Measurements from ENCODE around the gene ZNF226.
A peak's percentile ranks its signal among the peaks of the same experiment; 100 is the strongest.
"Not testable (repeated sequence)": the region's sequence is repeated elsewhere in the genome, so short reads cannot be mapped to it uniquely, and the experiment has no call there.

The ZNF226 gene

GRCh38 chr19:44164673-44165512, at the start of gene ZNF226:
Gene ZNF226, plus strand, starts transcription at chr19:44165100. Its CDS starts 4,981 bp downstream, at chr19:44170081.
- FAIRE-seq = no peak

GRCh38 chr19:44121162-44121561, 43.7 kb upstream of the ZNF226 start:
- DNase-seq (ENCODE audit: low spot score); FAIRE-seq: not testable (repeated sequence)

More at GRCh38 chr19:44164673-44165512, at the start of gene ZNF226:
- DNase-seq (ENCODE audit: low spot score) = peak; percentile 95

- DNase-seq (ENCODE audit: low spot score) (no peak), FAIRE-seq (no peak)
Measured at GRCh38 chr19:44131955-44132354, 32.9 kb upstream of the ZNF226 start.

GRCh38 chr19:44141191-44142058, 23.5 kb upstream of the ZNF226 start, which contains the start of gene ZNF234:
Gene ZNF234, plus strand, starts transcription at chr19:44141554. Its CDS starts 3,079 bp downstream, at chr19:44144633.
- peak; percentile 90 for DNase-seq (ENCODE audit: low spot score)
- FAIRE-seq = peak; percentile 44

GRCh38 chr19:44142059-44142433, 22.9 kb upstream of the ZNF226 start:
- FAIRE-seq (no peak), DNase-seq (ENCODE audit: low spot score) (peak; percentile 6)

GRCh38 chr19:44149776-44150175, 15.1 kb upstream of the ZNF226 start:
- no peak for FAIRE-seq

GRCh38 chr19:44151491-44151890, 13.4 kb upstream of the ZNF226 start:
- no peak for DNase-seq (ENCODE audit: low spot score)
- no peak for FAIRE-seq

More at GRCh38 chr19:44149776-44150175, 15.1 kb upstream of the ZNF226 start:
- no peak for DNase-seq (ENCODE audit: low spot score)

GRCh38 chr19:44156475-44156874, 8.4 kb upstream of the ZNF226 start:
- FAIRE-seq (peak; percentile 74), DNase-seq (ENCODE audit: low spot score) (no peak)

GRCh38 chr19:44163789-44164188, 1.1 kb upstream of the ZNF226 start:
- no peak for FAIRE-seq
- no peak for DNase-seq (ENCODE audit: low spot score)

- DNase-seq (ENCODE audit: low spot score) (no peak), FAIRE-seq (no peak)
Measured at GRCh38 chr19:44164327-44164672, 600 bp upstream of the ZNF226 start.

- not testable (repeated sequence) for DNase-seq (ENCODE audit: low spot score); FAIRE-seq
Measured at GRCh38 chr19:44170660-44171059, 5.8 kb downstream of the ZNF226 start.

- FAIRE-seq = no peak
- DNase-seq (ENCODE audit: low spot score) = no peak
Measured at GRCh38 chr19:44176590-44176989, 11.7 kb downstream of the ZNF226 start.

GRCh38 chr19:44180968-44181367, 16.1 kb downstream of the ZNF226 start:
- no peak for FAIRE-seq
- no peak for DNase-seq (ENCODE audit: low spot score)

GRCh38 chr19:44182145-44182544, 17.2 kb downstream of the ZNF226 start:
- DNase-seq (ENCODE audit: low spot score) (no peak), FAIRE-seq (no peak)

GRCh38 chr19:44190020-44190419, 25.1 kb downstream of the ZNF226 start:
- FAIRE-seq = no peak

GRCh38 chr19:44192127-44192526, 27.2 kb downstream of the ZNF226 start:
- no peak for FAIRE-seq
- DNase-seq (ENCODE audit: low spot score) = no peak

More at GRCh38 chr19:44190020-44190419, 25.1 kb downstream of the ZNF226 start:
- DNase-seq (ENCODE audit: low spot score) = no peak

- FAIRE-seq = no peak
- DNase-seq (ENCODE audit: low spot score) = no peak
Measured at GRCh38 chr19:44196772-44197171, 31.9 kb downstream of the ZNF226 start.

GRCh38 chr19:44202470-44202869, 37.6 kb downstream of the ZNF226 start:
- no peak for DNase-seq (ENCODE audit: low spot score)
- no peak for FAIRE-seq

- FAIRE-seq (no peak), DNase-seq (ENCODE audit: low spot score) (no peak)
Measured at GRCh38 chr19:44202974-44203373, 38.1 kb downstream of the ZNF226 start.

GRCh38 chr19:44203877-44204276, 39.0 kb downstream of the ZNF226 start:
- DNase-seq (ENCODE audit: low spot score); FAIRE-seq: not testable (repeated sequence)

GRCh38 chr19:44204772-44205171, 39.9 kb downstream of the ZNF226 start:
- no peak for DNase-seq (ENCODE audit: low spot score)
- no peak for FAIRE-seq
